HL-60 (cell line): ENCODE data around the gene LY6G6F.
A peak's percentile ranks its signal among the peaks of the same experiment; 100 is the strongest.

Experiments
- DNase-seq, 2 experiments: peaks; one replicate each; pipeline ENCODE4 v3.0.0-alpha.2; 2010 to 2020; ENCODE audit warnings: low read depth in 1 of 2, low spot score in 1 of 2
- H3K27ac ChIP-seq: fragments of 250-450 bp; sonication (Bioruptor Pico); replicated peaks from 2 replicates; pipeline ENCODE4 v1.5.1; 2020; ENCODE audit warnings: mild to moderate bottlenecking, moderate library complexity
- H3K27me3 ChIP-seq: fragments of 250-450 bp; sonication (Bioruptor Pico); 2 replicates; pipeline ENCODE4 v1.5.1; 2021; ENCODE audit warnings: mild to moderate bottlenecking, moderate library complexity; ENCODE audit not compliant: insufficient read depth, poor library complexity, severe bottlenecking
- H3K4me3 ChIP-seq: replicated peaks from 2 replicates; pipeline ENCODE4 v1.5.1; 2011; ENCODE audit warnings: mild to moderate bottlenecking, control low read depth, low read length; ENCODE audit not compliant: insufficient read depth
- CTCF ChIP-seq: IDR thresholded peaks from one replicate; pipeline ENCODE4 v1.5.1; 2011; ENCODE audit warnings: low read length, control low read depth, inconsistent platforms; ENCODE audit not compliant: insufficient read depth
- GABPA ChIP-seq: IDR thresholded peaks from 2 replicates; pipeline ENCODE4 v1.6.1; 2012; ENCODE audit warnings: low read depth
- POLR2AphosphoS5 ChIP-seq: IDR thresholded peaks from 2 replicates; pipeline ENCODE4 v1.6.1; 2012; ENCODE audit warnings: low read depth
- REST ChIP-seq: IDR thresholded peaks from 2 replicates; pipeline ENCODE4 v1.6.1; 2012; ENCODE audit warnings: low read depth; ENCODE audit not compliant: insufficient replicate concordance
- SPI1 ChIP-seq: IDR thresholded peaks from 2 replicates; pipeline ENCODE4 v1.6.1; 2012; ENCODE audit warnings: low read depth, mild to moderate bottlenecking, borderline replicate concordance

Gene LY6G6F

GRCh38 chr6:31687860-31688693 lies 18.6 kb upstream of the LY6G6F start:
- H3K4me3 ChIP-seq, result no peak overlapping the region
- no peak overlapping the region for H3K27ac ChIP-seq
- TF ChIP-seq POLR2AphosphoS5 (no peak), GABPA (no peak), CTCF (no peak), REST (no peak), SPI1 (no peak)
- DNase-seq, result no peak
- no peaks in the 10 kb centered on the region for H3K27me3 ChIP-seq

GRCh38 chr6:31689249-31690110 lies 17.2 kb upstream of the LY6G6F start:
- DNase-seq, result no peak
- H3K4me3 ChIP-seq, result no peak overlapping the region
- no peak overlapping the region for H3K27ac ChIP-seq
- H3K27me3 ChIP-seq, result no peaks in the 10 kb centered on the region
- TF ChIP-seq CTCF (peak; percentile 35), POLR2AphosphoS5 (no peak)

- Histone ChIP-seq H3K27me3 (no peaks in the 10 kb centered on the region), H3K27ac (no peak overlapping the region), H3K4me3 (no peak overlapping the region)
- no peak for TF ChIP-seq SPI1
- no peak for TF ChIP-seq CTCF
- DNase-seq, result no peak
Measured at GRCh38 chr6:31690231-31691077, 16.2 kb upstream of the LY6G6F start.

- no peak overlapping the region for H3K27ac ChIP-seq
- H3K4me3 ChIP-seq, result no peak overlapping the region
- TF ChIP-seq POLR2AphosphoS5, result no peak
- TF ChIP-seq REST, result no peak
- TF ChIP-seq SPI1, result no peak
- no peak for TF ChIP-seq GABPA
- TF ChIP-seq CTCF, result no peak
- no peaks in the 10 kb centered on the region for H3K27me3 ChIP-seq
- DNase-seq, result no peak
Measured at GRCh38 chr6:31691078-31691463, 15.6 kb upstream of the LY6G6F start.
